Inflammatory macrophage (primary cell): ENCODE data around the gene HHAT.
"Not testable (repeated sequence)": the region's sequence is repeated elsewhere in the genome, so short reads cannot be mapped to it uniquely, and the experiment has no call there.

Source experiments
- DNase-seq, 2 donors: peaks; one replicate each; pipeline ENCODE4 v3.0.0-alpha.2; 2020 to 2022

The HHAT gene

DNA sequence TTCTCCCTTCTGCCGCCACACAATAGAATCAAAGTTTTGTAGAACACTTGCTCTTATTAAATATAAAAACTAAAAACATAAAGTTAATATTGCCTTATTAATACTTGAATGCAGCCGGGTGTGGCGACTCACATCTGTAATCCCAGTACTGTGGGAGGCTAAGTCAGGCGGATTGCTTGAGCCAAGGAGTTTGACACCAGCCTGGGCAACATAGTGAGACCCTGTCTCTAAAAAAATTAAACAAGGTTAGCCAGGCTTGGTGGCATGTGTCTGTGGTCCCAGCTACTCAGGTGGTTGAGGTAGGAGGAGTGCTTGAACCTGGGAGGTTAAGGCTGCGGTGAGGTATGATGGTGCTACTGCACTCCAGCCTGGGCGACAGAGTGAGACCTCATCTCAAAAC lies 13.2 kb upstream of the HHAT start:
- no peak for DNase-seq

DNA sequence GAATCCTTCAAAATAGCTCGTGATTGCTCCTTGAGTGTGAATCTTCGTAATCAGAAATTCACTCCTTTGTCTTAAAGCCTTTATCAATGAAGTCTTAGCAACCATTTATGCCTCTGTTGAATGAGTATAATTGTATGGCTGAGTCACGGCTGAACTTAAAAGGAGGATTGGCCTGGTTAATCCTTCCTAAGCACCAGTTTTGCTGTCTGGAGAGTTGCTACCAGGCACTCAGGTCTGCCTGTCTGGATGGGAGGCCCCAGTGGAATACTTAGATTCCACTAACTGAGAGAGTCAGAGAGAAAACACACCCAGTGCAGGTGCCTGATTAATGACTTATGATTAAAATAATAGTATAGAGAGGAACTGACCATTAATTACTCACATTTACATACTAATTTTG lies 7.6 kb upstream of the HHAT start:
- DNase-seq, result no peak

DNA sequence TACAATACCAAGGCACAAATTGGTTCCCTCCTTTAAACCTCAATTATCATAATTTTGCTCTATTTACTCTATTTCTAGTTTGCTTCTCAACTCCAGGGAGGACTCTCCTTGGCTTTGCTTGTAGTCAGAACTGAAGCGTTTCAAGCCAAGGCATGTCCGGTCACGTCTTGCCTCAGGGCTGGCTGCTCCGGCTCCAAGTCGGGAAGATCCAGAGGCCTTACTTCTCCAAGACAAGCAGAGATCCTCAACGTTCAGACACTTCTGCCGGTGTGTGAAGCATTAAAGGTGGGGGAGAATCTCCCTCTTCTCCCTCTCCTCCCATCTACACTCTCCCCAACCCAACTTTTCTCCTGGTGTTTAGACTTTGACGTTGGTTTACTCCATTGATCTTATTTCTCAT lies 7.2 kb upstream of the HHAT start:
- DNase-seq, result no peak

DNA sequence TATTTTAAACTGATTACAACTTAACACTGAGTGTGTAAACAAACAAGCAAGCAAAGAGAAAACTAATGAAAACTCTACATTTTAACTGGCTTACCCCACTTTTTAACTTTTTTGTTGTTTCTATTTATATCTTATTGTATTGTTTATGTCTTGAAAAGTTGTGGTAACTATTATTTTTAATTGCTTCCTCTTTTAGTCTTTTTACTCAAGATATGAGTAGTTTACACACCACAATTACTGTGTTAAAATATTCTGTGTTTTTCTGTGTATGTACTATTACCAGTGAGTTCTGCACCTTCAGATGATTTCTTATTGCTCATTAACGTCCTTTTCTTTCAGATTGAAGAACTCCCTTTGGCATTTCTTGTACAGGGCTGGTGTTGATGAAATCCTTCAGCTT lies 4.7 kb upstream of the HHAT start:
- no peak for DNase-seq

DNA sequence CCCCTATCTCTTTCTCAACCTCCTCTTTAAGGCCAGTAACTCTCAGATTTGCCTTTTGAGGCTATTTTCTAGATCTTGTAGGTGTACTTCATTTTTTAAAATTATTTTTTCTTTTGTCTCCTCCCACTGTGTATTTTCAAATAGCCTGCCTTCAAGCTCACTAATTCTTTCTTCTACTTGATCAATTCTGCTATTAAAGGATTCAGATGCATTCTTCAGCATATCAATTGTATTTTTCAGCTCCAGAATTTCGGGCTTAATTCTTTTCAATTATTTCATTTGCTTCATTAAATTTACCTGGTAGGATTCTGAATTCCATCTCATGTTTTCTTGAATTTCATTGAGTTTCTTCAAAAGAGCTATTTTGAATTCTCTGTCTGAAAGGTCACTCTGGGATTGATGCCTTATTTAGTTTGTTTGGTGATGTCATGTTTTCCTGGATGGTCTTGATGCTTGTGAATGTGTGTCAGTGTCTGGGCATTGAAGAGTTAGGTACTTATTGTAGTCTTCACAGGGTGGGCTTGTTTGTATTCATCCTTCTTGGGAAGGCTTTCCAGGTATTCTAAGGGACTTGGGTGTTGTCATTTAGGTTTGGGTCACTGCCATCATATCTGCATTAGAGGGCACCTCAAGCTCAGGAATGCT lies 3.6 kb upstream of the HHAT start:
- no peak for DNase-seq

DNA sequence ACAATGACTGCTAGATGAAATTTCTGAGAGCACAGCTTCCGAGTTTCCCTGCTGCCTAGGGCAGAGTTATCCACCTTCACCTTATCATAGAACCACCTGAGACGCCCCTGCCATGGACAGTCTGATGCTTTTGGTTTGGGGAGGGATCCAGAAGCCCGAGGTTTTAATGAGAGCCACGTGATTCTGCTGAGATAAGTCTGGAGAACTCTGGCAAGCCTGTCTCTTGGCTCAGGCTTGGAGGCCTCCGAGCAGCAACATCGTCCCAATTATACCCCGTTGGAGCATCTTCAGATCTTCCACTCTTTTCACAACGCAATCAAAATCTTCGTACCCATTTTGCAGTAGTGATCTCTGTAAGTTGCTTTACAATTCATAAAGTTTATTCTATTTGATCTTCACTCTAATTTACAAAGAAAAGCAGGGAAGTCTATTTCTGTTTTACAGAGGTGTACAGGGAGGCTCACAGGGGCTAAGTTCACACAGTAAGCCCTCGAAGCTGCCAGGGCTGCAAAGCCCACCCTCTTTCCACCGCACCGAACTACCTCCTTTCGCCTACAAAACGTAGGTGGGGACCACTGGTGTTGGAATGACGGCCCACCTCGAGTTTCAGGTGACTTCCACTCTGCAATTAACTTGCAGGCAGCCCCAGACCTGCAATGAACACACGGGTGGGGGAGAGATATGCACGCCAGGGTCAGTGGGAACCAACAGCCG lies 513 bp upstream of the HHAT start:
- DNase-seq, result no peak

DNA sequence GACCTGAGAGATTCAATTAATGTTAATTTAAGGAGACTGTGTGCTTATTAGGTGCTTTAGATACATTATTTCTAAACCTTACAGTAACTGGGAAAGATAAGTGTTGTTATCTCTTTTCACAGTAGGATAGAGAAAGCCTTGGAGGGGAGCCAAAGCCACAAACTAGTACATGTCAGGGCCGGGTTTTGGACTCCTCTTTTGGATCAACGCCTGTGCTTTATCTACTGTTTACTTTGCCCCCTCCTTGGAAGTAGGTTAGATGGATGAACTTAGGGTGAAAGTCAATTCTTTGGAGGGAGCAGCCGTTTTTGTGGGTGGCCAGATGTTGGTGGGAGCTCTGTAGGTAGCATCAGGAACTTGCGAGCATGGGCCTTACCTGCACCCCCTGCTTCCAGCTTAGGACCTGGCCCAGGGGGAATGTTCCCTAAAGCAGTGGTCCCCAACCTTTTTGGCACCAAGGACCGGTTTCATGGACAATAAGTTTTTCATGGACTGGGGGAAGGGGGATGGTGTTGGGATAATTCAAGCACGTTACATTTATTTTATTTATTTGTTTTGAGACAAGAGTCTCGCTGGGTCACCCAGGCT lies 1.7 kb downstream of the HHAT start:
- no peak for DNase-seq

DNA sequence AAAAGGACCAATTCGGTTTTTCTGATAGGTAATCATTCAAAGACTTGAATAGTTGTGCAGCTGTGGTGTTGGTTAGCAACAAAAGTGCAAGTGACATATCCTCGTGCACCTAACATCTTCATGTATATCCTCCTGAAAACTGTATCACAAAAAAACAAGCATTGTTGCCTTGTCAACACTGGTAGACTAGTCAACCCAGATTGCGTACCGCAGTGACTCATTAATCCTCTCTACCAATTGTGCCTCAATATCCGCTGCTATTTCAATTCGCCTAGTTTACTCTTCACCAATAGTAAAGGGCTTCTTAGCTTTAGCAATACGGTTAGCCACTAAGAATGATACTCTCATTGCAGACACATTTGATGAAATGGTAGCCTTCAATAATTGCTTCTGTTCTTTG lies 3.5 kb downstream of the HHAT start:
- DNase-seq, result no peak

DNA sequence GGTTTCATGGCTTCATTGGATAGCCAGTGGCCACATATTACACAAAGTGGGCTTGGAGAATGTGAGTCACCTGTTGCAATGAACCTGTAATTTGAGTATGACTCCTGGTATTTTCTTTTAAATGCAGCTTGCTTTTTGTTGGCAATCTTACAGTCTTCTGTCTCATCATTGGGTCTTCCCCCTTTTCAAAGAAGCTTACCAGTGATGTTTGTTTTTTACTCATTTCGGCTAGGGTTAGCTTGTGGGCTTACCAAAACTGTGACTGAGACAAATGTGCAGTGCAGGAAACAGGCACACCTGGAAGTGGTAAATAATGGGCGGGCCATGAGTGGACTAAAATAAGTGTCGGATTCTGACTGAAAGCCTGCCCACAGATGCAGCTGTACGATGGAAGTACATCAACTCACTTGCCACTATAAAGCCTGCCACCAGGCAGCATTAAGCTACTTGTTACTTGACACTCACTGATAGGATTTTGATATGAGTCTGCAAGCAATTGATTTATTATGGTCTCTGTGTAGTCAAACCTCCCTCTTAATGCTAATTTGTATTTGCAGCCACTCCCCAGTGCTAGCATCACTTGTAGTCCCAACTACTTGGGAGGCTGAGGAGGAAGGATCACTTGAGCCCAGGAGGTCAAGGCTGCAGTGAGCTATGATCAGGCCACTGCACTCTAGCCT lies 4.2 kb downstream of the HHAT start:
- no peak for DNase-seq

DNA sequence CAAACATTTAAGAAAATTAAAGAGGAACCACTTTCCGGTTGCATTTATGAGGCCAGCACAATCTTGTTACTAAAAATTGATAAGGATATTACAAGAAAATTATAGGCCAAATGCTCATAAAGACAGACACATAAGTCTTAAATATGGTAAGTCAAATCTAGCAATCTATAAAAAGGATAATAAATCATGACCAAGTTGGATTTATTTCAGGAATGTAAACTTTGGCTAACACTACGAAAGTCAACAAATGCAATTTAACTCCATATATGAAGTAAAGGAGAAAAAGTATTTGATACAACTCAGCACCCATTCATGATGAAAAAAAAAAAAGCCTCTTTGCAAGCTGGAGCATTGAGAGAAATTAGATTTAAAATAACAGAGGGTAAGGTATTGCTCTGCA lies 6.3 kb downstream of the HHAT start:
- no peak for DNase-seq

DNA sequence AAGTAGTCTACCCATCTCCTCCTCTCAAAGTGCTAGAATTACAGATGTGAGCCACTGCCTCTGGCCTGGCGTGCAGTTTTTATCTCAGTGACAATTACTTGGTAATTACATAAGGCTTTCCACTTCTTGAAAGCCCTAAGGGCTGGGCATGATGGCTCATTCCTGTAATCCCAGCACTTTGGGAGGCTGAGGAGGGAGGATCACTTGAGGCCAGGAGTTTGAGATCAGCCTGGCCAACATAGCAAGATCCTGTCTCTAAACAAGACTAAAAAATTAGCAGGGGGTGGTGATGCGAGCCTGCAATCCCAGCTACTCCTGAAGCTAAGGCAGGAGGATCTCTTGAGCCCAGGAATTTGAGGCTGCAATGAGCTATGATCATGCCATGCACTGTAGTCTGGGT lies 7.7 kb downstream of the HHAT start:
- no peak for DNase-seq

DNA sequence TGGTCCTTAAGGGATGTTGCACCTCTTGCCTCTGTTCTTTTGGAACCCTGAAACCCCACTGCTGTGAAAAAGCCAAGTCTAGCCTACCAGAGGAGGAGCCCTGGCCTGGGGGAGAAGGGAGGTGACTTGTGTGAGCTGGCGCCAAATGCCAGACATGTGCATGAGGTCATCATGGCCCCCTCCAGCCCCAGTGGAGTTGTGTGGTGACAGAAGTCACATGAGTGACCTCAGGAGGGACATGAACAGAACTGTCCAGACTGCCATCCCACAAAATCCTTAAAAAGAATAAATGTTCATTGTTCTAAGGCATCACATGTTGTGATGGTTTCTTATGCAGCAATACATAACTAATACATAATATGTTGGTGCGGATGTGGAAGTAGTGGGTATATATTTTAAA lies 10.8 kb downstream of the HHAT start:
- peak; percentile 25 to 42 for DNase-seq

DNA sequence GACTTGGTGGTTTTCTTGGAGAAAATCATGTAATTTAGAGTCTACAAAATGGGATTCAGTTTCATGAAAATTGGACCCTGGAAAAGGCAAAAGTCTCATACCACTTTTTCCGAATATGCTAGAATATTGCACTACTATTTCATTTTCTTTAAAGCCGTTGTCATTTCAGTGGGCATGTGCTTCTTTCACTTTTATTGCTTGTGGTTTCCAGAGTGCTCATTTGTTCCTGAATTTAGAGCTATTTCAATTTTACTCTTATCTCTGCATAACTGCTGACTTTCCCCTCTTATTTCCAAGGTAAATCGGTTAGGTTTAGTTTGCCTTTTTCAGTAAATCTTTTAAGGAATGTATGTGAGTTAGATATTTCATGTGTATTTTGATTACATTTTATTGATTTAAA lies 11.6 kb downstream of the HHAT start:
- peak; percentile 20 to 23 for DNase-seq

DNA sequence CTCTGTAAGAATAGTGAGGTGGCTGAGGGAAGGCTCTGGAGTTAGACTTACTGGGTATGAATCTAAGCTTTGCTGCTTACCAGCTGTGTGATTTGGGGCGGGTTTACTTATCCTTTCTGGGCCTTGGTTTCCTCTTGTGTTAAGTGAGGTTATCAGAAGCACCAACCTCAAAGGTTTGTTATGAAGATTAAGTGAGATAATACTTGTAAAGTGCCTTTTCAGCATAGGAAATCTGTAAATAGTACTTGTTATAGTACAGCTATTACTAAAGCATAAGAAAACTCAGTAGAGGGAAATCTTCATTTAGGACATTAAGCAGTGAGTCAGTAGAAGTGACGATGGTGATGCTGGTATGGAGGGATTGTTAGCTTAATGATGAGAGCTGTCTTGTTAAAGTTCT lies 12.1 kb downstream of the HHAT start:
- DNase-seq, result no peak

DNA sequence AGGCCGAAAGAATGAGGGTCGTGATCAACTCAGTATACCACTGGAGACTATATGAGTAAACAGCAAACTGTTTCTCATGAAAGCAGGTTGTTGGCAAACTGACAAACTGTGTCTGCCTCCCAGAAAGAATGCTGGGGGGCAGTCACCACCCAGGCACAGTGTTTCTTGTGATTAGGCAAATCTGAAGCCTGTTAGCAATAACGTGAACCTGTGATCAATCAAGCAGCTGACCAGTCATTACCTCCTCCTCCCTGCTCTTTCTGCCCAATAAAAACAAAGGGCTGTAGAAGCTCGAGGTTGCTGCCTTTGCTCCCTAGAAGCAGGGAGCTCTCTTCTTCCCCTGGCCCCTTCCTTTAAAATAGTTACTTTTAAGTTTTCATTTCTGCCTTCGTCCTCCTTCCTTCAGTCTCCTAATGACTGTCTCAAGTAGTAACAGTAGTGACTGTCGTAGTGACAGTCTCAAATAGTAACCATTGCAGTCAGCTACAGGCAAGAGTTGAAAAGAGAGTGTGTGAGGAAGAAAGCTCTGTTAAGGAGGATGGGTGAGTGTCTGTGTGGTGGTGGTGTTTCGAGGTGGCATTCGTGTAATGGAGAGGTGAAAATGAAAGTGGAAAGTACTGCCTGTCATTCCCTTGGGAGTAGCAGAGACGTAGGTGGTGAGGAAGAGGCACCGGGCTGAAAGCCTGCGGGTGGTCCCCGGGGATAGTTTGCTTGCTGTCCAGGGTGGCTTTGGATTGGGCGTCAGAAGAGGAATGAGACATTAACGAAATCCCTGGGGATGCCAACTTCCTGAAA lies 14.5 kb downstream of the HHAT start:
- DNase-seq, result no peak

DNA sequence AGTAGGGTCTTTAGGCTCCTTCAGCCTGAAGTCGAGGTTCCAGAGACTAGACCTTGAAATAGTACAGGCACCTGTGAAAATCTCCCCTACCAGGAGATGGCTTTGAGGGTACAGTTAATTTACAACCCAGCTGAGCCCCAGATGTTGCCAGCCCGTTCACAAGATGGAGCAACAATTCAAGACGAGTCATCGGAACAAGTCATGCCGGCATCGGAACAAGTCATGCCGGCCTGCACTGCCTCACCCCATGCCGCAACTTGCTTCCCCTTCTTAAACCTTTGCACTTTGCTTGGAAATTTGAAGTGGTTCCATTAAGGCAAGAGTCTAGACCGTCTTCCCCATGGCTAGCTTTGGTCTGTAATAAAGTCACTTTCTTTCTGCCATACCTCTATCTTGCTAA lies 16.0 kb downstream of the HHAT start:
- peak; percentile 55 to 72 for DNase-seq

DNA sequence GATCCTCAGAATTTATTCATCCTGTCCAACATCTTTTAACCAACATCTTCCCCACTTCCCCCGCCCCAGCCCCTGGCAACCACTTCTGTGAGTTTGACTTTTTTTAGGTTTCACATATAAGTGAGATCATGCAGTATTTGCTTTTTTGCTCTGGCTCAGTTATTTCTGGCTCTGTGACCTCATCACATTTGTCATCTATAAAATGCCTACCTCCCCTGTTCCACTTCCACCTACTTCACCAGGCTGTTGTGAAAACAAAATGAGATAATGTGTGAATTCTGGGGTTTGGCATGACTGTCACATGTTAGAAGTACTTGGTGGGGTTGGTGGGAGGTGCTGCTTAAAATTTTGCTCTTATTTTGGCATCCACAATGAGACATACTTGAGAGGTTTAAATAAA lies 18.4 kb downstream of the HHAT start:
- DNase-seq, result peak; percentile 86 to 88

DNA sequence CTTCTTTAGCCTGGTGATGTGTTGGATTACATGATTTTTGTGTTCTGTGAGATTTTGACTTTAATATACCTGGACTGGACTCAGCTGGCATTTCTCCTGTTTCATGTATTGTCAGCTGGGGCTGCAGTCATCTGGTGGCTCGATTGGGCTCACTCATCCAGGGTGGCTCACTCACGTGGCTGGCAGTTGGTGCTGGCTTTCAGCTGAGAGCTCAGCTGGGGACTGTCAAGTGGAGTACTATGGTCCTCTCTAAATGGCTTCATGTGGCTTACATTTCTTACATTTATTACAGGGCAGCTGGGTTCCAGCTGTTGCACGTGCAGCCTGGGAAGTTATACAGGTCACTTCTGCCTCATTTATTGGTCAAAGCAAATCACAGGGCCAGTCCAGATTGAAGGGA lies 22.8 kb downstream of the HHAT start:
- no peak for DNase-seq

DNA sequence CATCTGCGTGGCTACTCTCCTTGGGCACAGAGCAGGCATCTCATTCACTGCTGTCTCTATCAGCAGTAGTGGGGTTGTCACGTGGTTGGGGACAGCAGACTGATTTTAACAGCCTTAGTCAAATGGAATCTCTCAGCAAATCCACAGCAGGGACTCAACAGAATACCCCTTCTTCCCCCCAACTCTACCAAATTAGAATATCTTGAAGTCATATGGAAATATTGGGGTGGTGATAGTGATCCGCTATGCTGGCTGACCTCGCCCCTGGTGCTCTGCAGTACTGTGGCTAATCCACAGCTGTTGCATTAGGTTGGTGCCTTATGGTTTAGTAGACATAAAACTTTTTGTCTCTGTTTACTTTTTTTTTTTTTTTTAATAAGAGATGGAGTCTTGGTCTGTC lies 23.9 kb downstream of the HHAT start:
- no peak for DNase-seq

DNA sequence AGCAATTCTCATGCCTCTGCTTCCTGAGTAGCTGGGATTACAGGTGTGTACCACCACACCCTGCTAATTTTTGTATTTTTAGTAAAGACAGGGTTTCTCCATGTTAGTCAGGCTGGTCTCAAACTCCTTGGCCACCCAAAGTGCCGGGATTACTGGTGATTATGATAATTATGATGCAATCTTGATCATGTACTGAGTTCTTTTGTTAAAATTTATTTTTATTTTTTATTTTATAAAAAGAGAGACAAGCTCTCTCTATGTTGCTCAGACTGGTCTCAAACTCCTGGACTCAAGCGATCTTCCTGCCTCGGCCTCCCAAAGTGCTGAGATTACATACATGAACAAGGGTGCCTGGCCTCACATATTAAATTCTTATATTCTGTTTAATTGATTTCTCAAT lies 25.6 kb downstream of the HHAT start:
- DNase-seq, result not testable (repeated sequence)

DNA sequence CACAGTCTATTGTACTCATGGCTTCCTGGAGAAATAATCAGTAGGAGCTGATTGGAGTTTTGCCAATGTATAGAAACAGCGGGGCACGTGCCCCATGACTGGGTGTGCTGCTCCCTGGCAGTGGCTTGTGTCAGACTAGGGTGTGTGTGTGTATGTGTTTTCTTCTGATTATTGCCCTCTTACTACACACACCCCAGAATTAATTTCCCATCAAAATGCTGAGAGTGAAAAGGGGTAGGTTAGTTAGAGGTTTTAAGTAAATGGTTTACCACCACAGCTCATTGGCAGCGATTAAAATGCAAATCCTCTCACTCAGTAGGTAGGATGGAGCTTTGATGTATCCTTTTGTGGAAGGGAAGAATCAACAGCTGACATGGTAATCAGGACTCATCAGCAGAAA lies 29.9 kb downstream of the HHAT start:
- DNase-seq, result no peak

DNA sequence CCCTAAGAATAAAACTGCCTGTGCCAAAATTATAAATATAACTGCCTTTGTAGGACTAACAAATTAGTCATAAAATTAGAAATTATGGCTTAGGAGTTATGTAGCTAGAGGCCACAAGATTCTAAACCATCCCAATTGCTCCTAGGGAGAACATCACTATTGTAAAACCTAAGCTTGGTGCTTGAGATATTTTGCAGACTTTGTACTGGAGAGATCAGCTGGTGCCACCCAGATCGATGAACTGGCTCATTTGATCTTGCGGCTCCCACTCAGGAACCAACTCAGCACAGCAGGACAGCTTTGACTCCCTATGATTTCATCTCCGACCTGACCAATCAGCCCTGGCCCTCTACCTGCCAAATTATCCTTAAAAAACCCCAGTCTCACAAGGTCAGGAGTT lies 30.6 kb downstream of the HHAT start:
- no peak for DNase-seq

DNA sequence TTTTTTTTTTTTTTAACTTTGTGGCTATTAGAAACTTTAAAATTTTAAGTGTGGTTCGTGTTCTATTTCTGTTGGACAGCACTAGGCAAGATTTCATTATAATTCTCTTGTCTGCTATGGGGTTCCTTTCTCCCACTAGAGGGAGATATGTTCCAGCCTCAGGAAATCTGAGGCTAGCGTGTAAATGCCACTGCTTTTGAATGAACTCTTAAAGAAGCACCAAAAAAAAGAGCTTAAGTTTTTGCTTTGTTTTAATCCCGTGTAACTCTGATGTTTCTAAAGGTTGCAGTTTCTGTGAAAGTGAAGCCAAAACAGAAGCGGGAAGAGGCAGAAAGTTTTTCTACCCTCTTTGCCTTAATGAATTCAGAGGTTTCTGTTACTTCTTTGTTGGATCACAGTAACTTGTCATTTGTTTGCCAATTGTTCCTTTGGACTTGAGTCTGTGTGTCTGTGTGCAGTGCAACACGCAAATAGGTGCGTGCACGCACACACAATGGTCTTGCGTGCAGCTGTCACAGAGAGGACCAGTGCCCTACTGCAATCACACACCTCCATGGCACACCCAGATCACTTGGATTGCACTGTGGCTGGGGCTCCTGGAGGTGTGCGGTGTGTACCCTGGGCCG lies 32.3 kb downstream of the HHAT start:
- peak; percentile 29 to 38 for DNase-seq
